ENCODE data around the gene GPR83. TPM values are rescaled to one million over a fixed set of nuclear protein-coding genes. Genes with fewer than 3 reads are reported as not detected.
"Not testable (repeated sequence)": the region's sequence is repeated elsewhere in the genome, so short reads cannot be mapped to it uniquely, and the experiment has no call there.

Gene GPR83
- total RNA-seq, 1 experiment from 2014 or later, result 0.38 TPM

DNA sequence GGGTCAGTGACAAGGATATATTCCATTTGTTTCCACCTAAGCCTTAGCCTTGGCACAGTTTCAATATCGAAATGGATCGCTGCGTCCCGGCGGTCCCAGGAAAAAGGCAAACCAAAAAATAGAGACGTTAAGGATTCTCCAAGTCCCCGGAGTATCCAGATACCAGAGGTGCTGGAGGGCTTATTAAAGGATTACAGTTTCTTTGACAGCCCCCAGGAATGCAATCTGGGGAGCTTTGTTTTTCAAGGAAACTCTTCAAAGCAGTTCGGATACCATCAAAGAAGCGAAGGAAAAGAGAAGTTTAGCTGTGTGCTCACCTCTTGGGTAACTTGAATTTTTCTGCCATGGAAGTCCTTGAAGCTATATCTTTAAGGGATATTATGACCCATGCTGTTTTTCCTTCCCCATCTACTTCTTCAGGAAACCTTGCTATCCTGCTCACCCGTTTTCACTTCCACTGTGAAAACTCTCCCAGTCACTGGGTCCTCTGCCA is 600 bp upstream of the GPR83 start:
- peak; percentile 53 for DNase-seq
- peaks cover 34% of the 10 kb centered on the region for H3K27me3 ChIP-seq (ENCODE audit: control insufficient read depth, insufficient read depth, low read length)
- peak overlapping the region; percentile 56 for H3K4me3 ChIP-seq (ENCODE audit: insufficient read depth, low read depth, low read length)
- H3K36me3 ChIP-seq (replicated peaks; ENCODE audit: control insufficient read depth, insufficient read depth, low read length), result no peaks in the 10 kb centered on the region

DNA sequence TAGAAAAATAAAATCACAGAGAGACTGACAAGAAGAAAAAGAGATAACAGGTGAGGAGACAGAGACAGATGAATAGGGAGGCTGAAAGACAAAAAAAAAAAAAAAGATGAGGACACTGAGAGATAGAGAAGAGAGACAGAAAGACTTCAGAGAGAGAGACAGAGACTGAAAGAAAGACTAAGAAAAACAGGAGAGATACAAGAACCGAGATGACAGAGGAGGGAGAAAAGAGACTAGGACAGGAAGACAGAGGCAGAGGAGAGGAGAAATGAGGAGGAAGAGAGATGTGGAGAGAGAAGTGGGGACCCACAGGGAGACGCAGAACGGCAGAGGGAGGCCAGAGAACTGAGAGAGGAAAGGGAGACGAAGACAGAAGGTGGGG is 771 bp downstream of the GPR83 start:
- no peak for DNase-seq
- H3K27me3 ChIP-seq (ENCODE audit: control insufficient read depth, insufficient read depth, low read length), result peaks cover 34% of the 10 kb centered on the region
- no peaks in the 10 kb centered on the region for H3K36me3 ChIP-seq (replicated peaks; ENCODE audit: control insufficient read depth, insufficient read depth, low read length)
- peak overlapping the region; percentile 56 for H3K4me3 ChIP-seq (ENCODE audit: insufficient read depth, low read depth, low read length)

DNA sequence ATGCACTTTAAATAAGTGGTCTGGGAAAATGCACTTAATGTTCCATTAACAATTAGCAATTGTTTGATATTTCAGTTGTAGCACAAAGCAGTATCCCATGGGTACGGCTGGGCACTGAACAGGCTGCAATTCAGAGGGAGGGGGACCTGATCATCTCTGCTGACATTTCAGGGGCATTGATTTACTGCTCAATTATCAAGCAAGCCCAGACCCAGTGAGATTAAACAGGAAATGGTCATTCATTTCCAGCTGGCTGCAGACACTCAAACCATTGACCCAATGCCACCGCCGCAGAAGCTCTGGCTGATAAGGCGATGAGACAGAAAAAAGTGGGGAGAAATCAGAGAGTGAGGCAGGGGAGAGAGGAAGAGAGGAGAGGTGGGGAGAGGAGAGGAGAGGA is 1.2 kb downstream of the GPR83 start:
- Histone ChIP-seq H3K4me3 (ENCODE audit: insufficient read depth, low read depth, low read length) (no peak overlapping the region), H3K36me3 (replicated peaks; ENCODE audit: control insufficient read depth, insufficient read depth, low read length) (no peaks in the 10 kb centered on the region), H3K27me3 (ENCODE audit: control insufficient read depth, insufficient read depth, low read length) (peaks cover 34% of the 10 kb centered on the region)
- DNase-seq, result no peak

DNA sequence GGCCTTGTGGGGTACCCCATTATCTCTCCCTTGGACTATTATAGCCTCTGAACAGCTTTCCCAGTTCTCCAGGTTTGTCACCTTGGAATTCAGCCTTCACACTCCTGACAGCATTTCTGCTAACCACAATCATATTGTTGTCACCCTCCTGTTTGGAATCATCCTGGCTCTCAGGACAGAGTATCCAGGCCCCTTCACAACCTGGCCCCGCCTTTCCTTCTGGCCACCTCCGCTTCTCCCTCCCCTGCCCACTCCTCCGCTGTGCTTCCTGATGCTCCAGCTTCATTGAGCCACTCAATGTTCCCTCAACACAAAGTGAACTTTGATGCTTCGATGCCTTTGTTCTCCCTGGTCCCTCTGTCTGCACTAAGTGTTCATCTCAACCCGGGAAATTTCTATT is 3.1 kb downstream of the GPR83 start:
- Histone ChIP-seq H3K27me3 (ENCODE audit: control insufficient read depth, insufficient read depth, low read length) (peaks cover 34% of the 10 kb centered on the region), H3K4me3 (ENCODE audit: insufficient read depth, low read depth, low read length) (no peak overlapping the region), H3K36me3 (replicated peaks; ENCODE audit: control insufficient read depth, insufficient read depth, low read length) (no peaks in the 10 kb centered on the region)
- DNase-seq, result no peak

DNA sequence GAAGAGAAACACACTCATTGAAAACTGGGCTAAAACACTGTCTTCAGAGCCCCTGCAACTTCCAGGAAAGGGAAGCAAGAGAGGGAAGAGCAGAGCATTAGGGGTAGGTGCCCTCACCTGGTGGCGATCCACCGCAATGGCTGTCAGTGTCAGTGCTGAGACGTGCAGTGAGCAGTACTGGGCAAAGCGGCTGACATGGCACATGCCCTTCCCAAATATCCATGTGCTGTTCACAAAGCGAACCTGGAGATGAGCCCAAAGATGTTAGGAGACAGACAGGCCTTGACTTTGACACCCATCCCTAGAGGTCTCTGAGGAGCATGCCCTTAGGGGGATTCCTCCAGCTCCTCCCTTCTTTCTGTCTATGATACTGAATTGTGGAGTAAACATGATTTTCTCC is 4.9 kb downstream of the GPR83 start:
- DNase-seq, result no peak
- Histone ChIP-seq H3K27me3 (ENCODE audit: control insufficient read depth, insufficient read depth, low read length) (peaks cover 23% of the 10 kb centered on the region), H3K4me3 (ENCODE audit: insufficient read depth, low read depth, low read length) (no peak overlapping the region), H3K36me3 (replicated peaks; ENCODE audit: control insufficient read depth, insufficient read depth, low read length) (no peaks in the 10 kb centered on the region)

DNA sequence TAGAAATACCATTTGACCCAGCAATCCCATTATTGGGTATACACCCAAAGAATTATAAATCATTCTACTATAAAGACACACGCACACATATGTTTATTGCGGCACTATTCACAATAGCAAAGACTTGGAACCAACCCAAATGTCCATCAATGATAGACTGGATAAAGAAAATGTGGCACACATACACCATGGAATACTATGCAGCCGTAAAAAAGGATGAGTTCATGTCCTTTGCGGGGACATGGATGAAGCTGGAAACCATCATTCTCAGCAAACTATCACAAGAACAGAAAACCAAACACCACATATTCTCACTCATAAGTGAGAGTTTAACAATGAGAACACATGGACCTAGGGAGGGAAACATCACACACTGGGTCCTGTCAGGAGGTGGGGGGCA is 9.3 kb downstream of the GPR83 start:
- not testable (repeated sequence) for H3K27me3 ChIP-seq (ENCODE audit: control insufficient read depth, insufficient read depth, low read length); H3K36me3 ChIP-seq (replicated peaks; ENCODE audit: control insufficient read depth, insufficient read depth, low read length); DNase-seq; H3K4me3 ChIP-seq (ENCODE audit: insufficient read depth, low read depth, low read length)

DNA sequence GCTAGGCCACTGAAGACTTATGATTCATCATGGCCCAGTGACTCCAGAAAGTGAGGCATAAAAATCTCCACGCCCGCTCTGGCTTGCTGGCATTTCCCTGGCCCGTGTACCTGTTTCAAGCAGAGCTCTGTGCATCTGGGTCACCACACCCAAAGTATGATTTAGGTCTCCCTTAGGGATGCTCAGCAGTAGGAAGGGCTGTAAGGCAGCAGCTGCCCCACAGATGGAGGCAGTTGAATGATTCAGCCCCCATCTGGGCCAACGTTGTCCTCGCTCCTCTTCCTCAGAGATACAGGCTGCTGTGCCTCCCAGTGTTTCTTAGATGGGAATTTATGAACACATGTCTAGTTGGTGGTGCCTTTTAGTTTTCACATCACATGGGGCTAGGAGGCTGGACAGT is 21.6 kb downstream of the GPR83 start:
- DNase-seq, result no peak
- no peak overlapping the region for H3K4me3 ChIP-seq (ENCODE audit: insufficient read depth, low read depth, low read length)
- H3K36me3 ChIP-seq (replicated peaks; ENCODE audit: control insufficient read depth, insufficient read depth, low read length), result no peaks in the 10 kb centered on the region
- H3K27me3 ChIP-seq (ENCODE audit: control insufficient read depth, insufficient read depth, low read length), result no peaks in the 10 kb centered on the region

DNA sequence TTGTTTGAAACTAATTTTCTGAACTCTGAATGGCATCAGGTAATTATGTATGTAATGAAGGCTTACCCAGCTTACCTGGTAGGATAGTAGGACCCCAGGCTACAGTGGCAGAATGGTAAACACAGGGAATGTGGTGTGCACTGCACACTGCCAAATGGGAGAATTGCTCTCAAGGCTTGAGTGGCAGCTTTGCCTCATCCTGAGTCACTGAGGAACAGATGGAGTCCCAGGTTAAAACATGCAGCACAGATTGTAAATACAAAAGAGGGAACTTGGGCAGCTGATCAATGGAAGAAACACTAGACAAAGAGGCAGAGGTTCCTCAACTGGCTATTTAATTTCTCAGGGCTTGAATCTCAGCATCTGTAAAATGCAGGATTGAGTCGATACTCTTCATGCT is 24.4 kb downstream of the GPR83 start:
- no peaks in the 10 kb centered on the region for H3K36me3 ChIP-seq (replicated peaks; ENCODE audit: control insufficient read depth, insufficient read depth, low read length)
- H3K27me3 ChIP-seq (ENCODE audit: control insufficient read depth, insufficient read depth, low read length), result no peaks in the 10 kb centered on the region
- no peak for DNase-seq
- H3K4me3 ChIP-seq (ENCODE audit: insufficient read depth, low read depth, low read length), result no peak overlapping the region

DNA sequence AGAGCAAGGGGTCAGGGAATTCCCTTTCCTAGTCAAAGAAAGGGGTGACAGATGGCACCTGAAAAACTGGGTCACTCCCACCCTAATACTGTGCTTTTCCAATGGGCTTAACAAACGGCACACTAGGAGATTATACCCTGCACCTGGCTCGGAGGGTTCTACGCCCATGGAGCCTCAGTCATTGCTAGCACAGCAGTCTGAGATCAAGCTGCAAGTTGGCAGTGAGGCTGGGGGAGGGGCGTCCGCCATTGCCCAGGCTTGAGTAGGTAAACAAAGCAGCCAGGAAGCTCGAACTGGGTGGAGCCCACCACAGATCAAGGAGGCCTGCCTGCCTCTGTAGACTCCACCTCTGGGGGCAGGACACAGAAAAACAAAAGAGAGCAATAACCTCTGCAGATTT is 30.6 kb downstream of the GPR83 start:
- H3K36me3 ChIP-seq (replicated peaks; ENCODE audit: control insufficient read depth, insufficient read depth, low read length); DNase-seq; H3K4me3 ChIP-seq (ENCODE audit: insufficient read depth, low read depth, low read length); H3K27me3 ChIP-seq (ENCODE audit: control insufficient read depth, insufficient read depth, low read length): not testable (repeated sequence)

DNA sequence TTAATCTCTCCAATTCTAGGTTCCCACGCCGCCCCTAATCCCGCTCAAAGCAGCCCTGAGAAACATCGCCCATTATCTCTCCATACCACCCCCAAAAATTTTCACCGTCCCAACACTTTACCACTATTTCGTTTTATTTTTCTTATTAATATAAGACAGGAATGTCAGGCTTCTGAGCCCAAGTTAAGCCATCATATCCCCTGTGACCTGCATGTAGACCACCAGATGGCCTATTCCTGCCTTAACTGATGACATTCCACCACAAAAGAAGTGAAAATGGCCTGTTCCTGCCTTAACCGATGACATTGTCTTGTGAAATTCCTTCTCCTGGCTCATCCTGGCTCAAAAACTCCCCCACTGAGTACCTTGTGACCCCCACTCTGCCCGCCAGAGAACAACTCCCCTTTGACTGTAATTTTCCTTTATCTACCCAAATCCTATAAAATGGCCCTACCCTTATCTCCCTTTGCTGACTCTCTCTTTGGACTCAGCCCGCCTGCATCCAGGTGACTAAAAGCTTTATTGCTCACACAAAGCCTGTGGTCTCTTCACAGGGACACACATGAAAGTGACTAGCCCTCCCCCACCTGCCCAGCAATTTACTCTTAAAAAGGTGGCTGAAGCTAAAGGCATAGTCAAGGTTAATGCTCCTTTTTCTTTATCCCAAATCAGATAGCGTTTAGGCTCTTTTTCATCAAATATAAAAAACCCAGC is 50.2 kb downstream of the GPR83 start:
- not testable (repeated sequence) for H3K36me3 ChIP-seq (replicated peaks; ENCODE audit: control insufficient read depth, insufficient read depth, low read length); DNase-seq; H3K4me3 ChIP-seq (ENCODE audit: insufficient read depth, low read depth, low read length); H3K27me3 ChIP-seq (ENCODE audit: control insufficient read depth, insufficient read depth, low read length)

DNA sequence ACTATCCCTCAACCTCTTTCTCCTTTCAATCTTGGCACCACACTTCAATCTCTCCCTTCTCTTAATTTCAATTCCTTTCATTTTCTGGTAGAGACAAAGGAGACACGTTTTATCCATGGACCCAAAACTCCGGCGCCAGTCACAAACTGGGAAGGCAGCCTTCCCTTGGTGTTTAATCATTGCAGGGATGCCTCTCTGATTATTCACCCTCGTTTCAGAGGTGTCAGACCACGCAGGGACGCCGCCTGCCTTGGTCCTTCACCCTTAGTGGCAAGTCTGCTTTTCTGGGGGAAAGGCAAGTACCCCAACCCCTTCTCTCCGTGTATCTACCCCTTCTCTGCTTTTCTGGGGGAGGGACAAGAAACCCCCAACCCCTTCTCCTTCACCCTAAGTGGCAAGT is 54.9 kb downstream of the GPR83 start:
- not testable (repeated sequence) for H3K27me3 ChIP-seq (ENCODE audit: control insufficient read depth, insufficient read depth, low read length); H3K4me3 ChIP-seq (ENCODE audit: insufficient read depth, low read depth, low read length); H3K36me3 ChIP-seq (replicated peaks; ENCODE audit: control insufficient read depth, insufficient read depth, low read length); DNase-seq

DNA sequence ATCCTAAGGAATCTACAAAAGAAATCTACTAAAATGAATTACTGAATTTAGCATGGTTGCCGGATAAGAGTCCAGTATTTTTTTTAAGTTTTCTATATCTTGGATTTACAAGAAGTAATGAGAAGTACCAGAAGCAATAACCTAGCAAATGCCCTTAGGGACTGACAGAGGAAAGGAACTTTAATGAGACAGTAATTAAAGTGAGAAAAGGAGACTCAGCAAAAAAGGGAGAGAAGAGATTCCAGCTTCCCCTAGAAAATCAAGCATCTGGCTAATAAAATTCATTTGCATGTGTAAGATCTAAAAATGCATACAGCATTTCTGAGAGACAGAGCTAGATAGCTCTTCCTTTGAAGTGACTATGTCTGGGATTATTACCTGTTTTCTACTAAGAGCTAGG is 57.7 kb downstream of the GPR83 start:
- no peak overlapping the region for H3K4me3 ChIP-seq (ENCODE audit: insufficient read depth, low read depth, low read length)
- H3K36me3 ChIP-seq (replicated peaks; ENCODE audit: control insufficient read depth, insufficient read depth, low read length), result no peaks in the 10 kb centered on the region
- no peak for DNase-seq
- no peaks in the 10 kb centered on the region for H3K27me3 ChIP-seq (ENCODE audit: control insufficient read depth, insufficient read depth, low read length)

DNA sequence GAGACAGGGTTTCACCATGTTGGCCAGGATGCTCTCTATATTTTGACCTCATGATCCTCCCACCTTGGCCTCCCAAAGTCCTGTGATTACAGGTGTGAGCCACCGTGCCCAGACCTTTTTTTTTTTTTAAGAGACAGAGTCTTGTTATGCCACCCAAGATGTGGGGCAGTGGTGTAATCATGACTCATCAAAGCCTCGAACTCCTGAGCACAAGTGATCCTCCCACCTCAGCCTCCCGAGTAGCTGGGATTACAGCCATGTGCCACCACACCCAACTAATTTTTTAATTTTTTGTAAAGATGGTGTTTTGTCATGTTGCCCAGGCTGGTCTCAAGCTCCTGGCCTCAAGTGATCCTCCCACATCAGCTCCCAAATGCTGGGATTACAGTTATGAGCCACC is 59.0 kb downstream of the GPR83 start:
- Histone ChIP-seq H3K36me3 (replicated peaks; ENCODE audit: control insufficient read depth, insufficient read depth, low read length) (no peaks in the 10 kb centered on the region), H3K27me3 (ENCODE audit: control insufficient read depth, insufficient read depth, low read length) (no peaks in the 10 kb centered on the region), H3K4me3 (ENCODE audit: insufficient read depth, low read depth, low read length) (no peak overlapping the region)
- no peak for DNase-seq

DNA sequence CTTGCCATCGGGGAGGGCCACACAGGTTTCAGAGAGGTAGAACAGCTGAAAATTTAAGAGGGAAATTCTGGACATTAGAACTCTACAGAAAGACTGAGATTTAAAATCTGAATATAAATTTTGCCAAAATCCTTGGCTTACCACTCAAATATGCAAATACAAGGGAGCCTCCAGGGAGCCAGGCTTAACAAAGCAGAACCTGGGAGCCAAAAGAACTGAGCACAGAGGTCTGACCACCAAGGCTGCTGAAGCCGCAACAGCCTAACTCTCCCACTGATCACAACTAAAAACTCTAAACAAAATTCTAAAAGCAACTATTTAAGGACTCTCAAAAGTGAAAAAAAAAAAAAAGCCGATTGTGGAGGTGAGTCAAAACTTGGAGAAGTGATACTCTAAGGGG is 62.6 kb downstream of the GPR83 start:
- DNase-seq, result peak; percentile 23
- H3K27me3 ChIP-seq (ENCODE audit: control insufficient read depth, insufficient read depth, low read length), result no peaks in the 10 kb centered on the region
- H3K4me3 ChIP-seq (ENCODE audit: insufficient read depth, low read depth, low read length), result no peak overlapping the region
- H3K36me3 ChIP-seq (replicated peaks; ENCODE audit: control insufficient read depth, insufficient read depth, low read length), result no peaks in the 10 kb centered on the region

DNA sequence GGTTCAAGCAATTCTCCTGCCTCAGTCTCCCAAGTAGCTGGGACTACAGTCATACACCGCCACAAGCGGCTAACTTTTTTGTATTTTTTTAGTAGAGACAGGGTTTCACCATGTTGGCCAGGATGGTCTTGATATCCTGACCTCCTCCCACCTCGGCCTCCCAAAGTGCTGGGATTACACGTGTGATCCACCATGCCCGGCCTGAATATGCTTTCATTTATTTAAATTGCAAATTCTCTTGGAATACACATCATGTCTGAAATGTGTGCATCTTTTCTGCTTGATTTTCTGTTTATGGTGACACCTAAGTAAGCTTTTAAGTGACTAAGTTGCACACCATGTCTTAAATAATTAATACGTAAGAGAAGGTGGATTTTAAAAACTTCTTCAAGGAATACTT is 65.2 kb downstream of the GPR83 start:
- H3K4me3 ChIP-seq (ENCODE audit: insufficient read depth, low read depth, low read length), result no peak overlapping the region
- H3K36me3 ChIP-seq (replicated peaks; ENCODE audit: control insufficient read depth, insufficient read depth, low read length), result no peaks in the 10 kb centered on the region
- DNase-seq, result no peak
- H3K27me3 ChIP-seq (ENCODE audit: control insufficient read depth, insufficient read depth, low read length), result no peaks in the 10 kb centered on the region

DNA sequence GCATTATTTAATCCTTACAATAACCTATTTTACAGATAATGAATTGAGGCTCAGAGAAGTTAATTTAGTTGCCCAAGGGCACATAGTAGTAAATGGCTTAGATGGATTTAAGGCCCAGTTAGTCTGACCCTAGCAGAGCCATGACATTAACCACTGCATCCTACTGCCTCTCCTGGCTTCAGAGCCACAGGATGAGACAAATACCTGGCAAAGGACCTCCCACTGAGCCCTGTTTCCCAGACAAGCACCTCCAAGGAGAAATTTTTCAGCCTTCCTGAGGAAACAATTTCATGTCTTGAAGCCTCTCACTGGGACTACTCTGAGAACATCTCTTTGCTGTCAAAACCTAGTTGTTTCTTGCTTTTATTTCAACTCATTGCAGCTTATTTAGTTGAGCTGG is 68.4 kb downstream of the GPR83 start:
- H3K36me3 ChIP-seq (replicated peaks; ENCODE audit: control insufficient read depth, insufficient read depth, low read length), result no peaks in the 10 kb centered on the region
- no peaks in the 10 kb centered on the region for H3K27me3 ChIP-seq (ENCODE audit: control insufficient read depth, insufficient read depth, low read length)
- peak; percentile 22 for DNase-seq
- no peak overlapping the region for H3K4me3 ChIP-seq (ENCODE audit: insufficient read depth, low read depth, low read length)

Data from H7 (cell line).